ENCODE data around the gene CTSL.

- TF ChIP-seq ZBTB20 (tag by site-specific recombination; IDR thresholded peaks at IDR 0.05) (no peak), ZBTB1 (tag by site-specific recombination; IDR thresholded peaks at IDR 0.05) (no peak), ZNF324 (tag by site-specific recombination; IDR thresholded peaks at IDR 0.05) (no peak), CTCF (tag by site-specific recombination; IDR thresholded peaks at IDR 0.05) (no peak), ZNF302 (tag by site-specific recombination; IDR thresholded peaks at IDR 0.05; ENCODE audit: low read depth) (no peak), ZNF311 (tag by site-specific recombination; IDR thresholded peaks at IDR 0.05; ENCODE audit: borderline replicate concordance) (no peak), ZNF530 (tag by site-specific recombination; IDR thresholded peaks at IDR 0.05; ENCODE audit: low read depth) (no peak), KLF10 (tag by site-specific recombination; IDR thresholded peaks at IDR 0.05) (no peak)
These were observed 24.8 kb downstream of the CTSL start for GRCh38 chr9:87750726-87751125.
